Measurements from ENCODE around the gene C3orf80.

GRCh38 chr3:160179906-160180305 lies 45.3 kb upstream of the C3orf80 start:
- TF ChIP-seq CTCF (IDR thresholded peaks at IDR 0.05 in 2 of 3, conservative IDR thresholded peaks at IDR 0.05 in 1 of 3; ENCODE audit: borderline replicate concordance in 1 of 3, insufficient read depth in 1 of 3, low read depth in 2 of 3, low read length in 2 of 3) (no peak), REST (IDR thresholded peaks at IDR 0.05; ENCODE audit: low read depth) (no peak), POLR2AphosphoS5 (IDR thresholded peaks at IDR 0.05; ENCODE audit: low read depth, low read length) (no peak), EZH2phosphoT487 (IDR thresholded peaks at IDR 0.05; ENCODE audit: borderline replicate concordance) (no peak), ZFX (IDR thresholded peaks at IDR 0.05) (no peak), RAD21 (IDR thresholded peaks at IDR 0.05; ENCODE audit: low read depth) (no peak), EZH2 (IDR thresholded peaks at IDR 0.05) (no peak), SIN3A (IDR thresholded peaks at IDR 0.05; ENCODE audit: low read depth) (no peak), POLR2A (IDR thresholded peaks at IDR 0.05; ENCODE audit: borderline replicate concordance, extremely low read depth, insufficient read depth, insufficient read length) (no peak)

All from HCT116 (cell line).